Astrocyte (in vitro differentiated cells and primary cell): ENCODE data around the gene TBC1D5. TPM values are rescaled to one million over a fixed set of nuclear protein-coding genes. Genes with fewer than 3 reads are reported as not detected.
A peak's percentile ranks its signal among the peaks of the same experiment; 100 is the strongest.

Experiments used
- DNase-seq: peaks from one replicate; pipeline ENCODE4 v3.0.0-alpha.2; 2010; ENCODE audit warnings: low read depth
- FAIRE-seq: peaks from 2 replicates; lab custom pipeline; 2011; peaks lifted over from hg19 to GRCh38; lab: Jason Lieb, UNC
- H2AFZ ChIP-seq: 2 replicates; pipeline ENCODE4 v1.6.0; 2012; ENCODE audit warnings: low read depth, low read length, inconsistent platforms
- H3K27ac ChIP-seq: 2 replicates; pipeline ENCODE4 v1.5.1; 2011; ENCODE audit warnings: low read depth, low read length, inconsistent platforms
- H3K27me3 ChIP-seq: 2 replicates; pipeline ENCODE4 v1.6.0; 2011; ENCODE audit warnings: low read length, inconsistent platforms; ENCODE audit not compliant: insufficient read depth
- H3K36me3 ChIP-seq: 2 replicates; pipeline ENCODE4 v1.5.1; 2011; ENCODE audit warnings: low read length, inconsistent platforms; ENCODE audit not compliant: insufficient read depth
- H3K4me1 ChIP-seq: 2 replicates; pipeline ENCODE4 v1.5.1; 2011; ENCODE audit warnings: low read length, inconsistent platforms; ENCODE audit not compliant: insufficient read depth
- H3K4me2 ChIP-seq: 2 replicates; pipeline ENCODE4 v1.6.0; 2012; ENCODE audit warnings: low read length, inconsistent platforms
- H3K4me3 ChIP-seq: 2 replicates; pipeline ENCODE4 v1.5.1; 2011; ENCODE audit warnings: low read depth, mild to moderate bottlenecking, low read length, inconsistent platforms; ENCODE audit not compliant: insufficient read depth
- H3K79me2 ChIP-seq: 2 replicates; pipeline ENCODE4 v1.6.0; 2012; ENCODE audit warnings: mild to moderate bottlenecking, low read length, inconsistent platforms; ENCODE audit not compliant: insufficient read depth
- H3K9ac ChIP-seq: 2 replicates; pipeline ENCODE4 v1.6.0; 2012; ENCODE audit warnings: mild to moderate bottlenecking, low read length, inconsistent platforms
- H3K9me3 ChIP-seq: 2 replicates; pipeline ENCODE4 v1.5.1; 2012; ENCODE audit warnings: low read depth, mild to moderate bottlenecking, low read length, inconsistent platforms; ENCODE audit not compliant: insufficient read depth
- H4K20me1 ChIP-seq: 2 replicates; pipeline ENCODE4 v1.6.0; 2012; ENCODE audit warnings: low read length, inconsistent platforms; ENCODE audit not compliant: insufficient read depth
- H3K27ac Mint-ChIP-seq: one replicate; pipeline ENCODE4 v1.8.0; 2021; ENCODE audit warnings: mild to moderate bottlenecking, mixed read lengths; ENCODE audit not compliant: unreplicated experiment
- H3K27me3 Mint-ChIP-seq: one replicate; pipeline ENCODE4 v1.8.0; 2021; ENCODE audit warnings: low read depth, mixed read lengths; ENCODE audit not compliant: unreplicated experiment
- H3K36me3 Mint-ChIP-seq: one replicate; pipeline ENCODE4 v1.8.0; 2021; ENCODE audit warnings: low read depth, mixed read lengths; ENCODE audit not compliant: unreplicated experiment
- H3K4me1 Mint-ChIP-seq: one replicate; pipeline ENCODE4 v1.8.0; 2021; ENCODE audit warnings: low read depth, mixed read lengths; ENCODE audit not compliant: unreplicated experiment
- H3K4me3 Mint-ChIP-seq: one replicate; pipeline ENCODE4 v1.8.0; 2021; ENCODE audit warnings: mild to moderate bottlenecking, moderate library complexity, mixed read lengths; ENCODE audit not compliant: unreplicated experiment
- H3K9me3 Mint-ChIP-seq: one replicate; pipeline ENCODE4 v1.8.0; 2021; ENCODE audit warnings: mild to moderate bottlenecking, mixed read lengths; ENCODE audit not compliant: unreplicated experiment
- EZH2 ChIP-seq: IDR thresholded peaks from 2 replicates; pipeline ENCODE4 v1.6.1; 2012; ENCODE audit warnings: mild to moderate bottlenecking, low read length, inconsistent platforms; ENCODE audit not compliant: insufficient read depth
- total RNA-seq: library from RNA; stranded (reverse); gene quantifications from 2 replicates; pipeline ENCODE4 v1.2.1, GENCODE V29; 2021
- TF ChIP-seq, protein P1 (sequence below): IDR thresholded peaks from 2 replicates; pipeline ENCODE4 v1.5.1; 2011; ENCODE audit warnings: low read depth, mild to moderate bottlenecking, inconsistent platforms, low read length, moderate library complexity; ENCODE audit not compliant: insufficient read depth

Gene TBC1D5
- total RNA-seq, 1 donor from 2014 or later, result 23.0 TPM

- TF ChIP-seq EZH2, result no peak
- TF ChIP-seq, protein P1, sequence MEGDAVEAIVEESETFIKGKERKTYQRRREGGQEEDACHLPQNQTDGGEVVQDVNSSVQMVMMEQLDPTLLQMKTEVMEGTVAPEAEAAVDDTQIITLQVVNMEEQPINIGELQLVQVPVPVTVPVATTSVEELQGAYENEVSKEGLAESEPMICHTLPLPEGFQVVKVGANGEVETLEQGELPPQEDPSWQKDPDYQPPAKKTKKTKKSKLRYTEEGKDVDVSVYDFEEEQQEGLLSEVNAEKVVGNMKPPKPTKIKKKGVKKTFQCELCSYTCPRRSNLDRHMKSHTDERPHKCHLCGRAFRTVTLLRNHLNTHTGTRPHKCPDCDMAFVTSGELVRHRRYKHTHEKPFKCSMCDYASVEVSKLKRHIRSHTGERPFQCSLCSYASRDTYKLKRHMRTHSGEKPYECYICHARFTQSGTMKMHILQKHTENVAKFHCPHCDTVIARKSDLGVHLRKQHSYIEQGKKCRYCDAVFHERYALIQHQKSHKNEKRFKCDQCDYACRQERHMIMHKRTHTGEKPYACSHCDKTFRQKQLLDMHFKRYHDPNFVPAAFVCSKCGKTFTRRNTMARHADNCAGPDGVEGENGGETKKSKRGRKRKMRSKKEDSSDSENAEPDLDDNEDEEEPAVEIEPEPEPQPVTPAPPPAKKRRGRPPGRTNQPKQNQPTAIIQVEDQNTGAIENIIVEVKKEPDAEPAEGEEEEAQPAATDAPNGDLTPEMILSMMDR, result no peak
- Histone ChIP-seq H3K4me3 (no peak overlapping the region), H2AFZ (no peak overlapping the region), H3K27me3 (no peaks in the 10 kb centered on the region), H3K36me3 (no peaks in the 10 kb centered on the region), H3K79me2 (no peaks in the 10 kb centered on the region), H3K27ac (no peak overlapping the region), H3K4me1 (no peaks in the 10 kb centered on the region), H3K4me2 (no peak overlapping the region), H3K9ac (no peak overlapping the region), H3K9me3 (no peaks in the 10 kb centered on the region), H4K20me1 (no peaks in the 10 kb centered on the region)
- H3K36me3 Mint-ChIP-seq, result no peaks in the 10 kb centered on the region
- no peaks in the 10 kb centered on the region for H3K9me3 Mint-ChIP-seq
- DNase-seq (no peak), FAIRE-seq (no peak)
- peaks cover 3% of the 10 kb centered on the region for H3K4me1 Mint-ChIP-seq
- H3K4me3 Mint-ChIP-seq, result no peak overlapping the region
- H3K27ac Mint-ChIP-seq, result no peak overlapping the region
- H3K27me3 Mint-ChIP-seq, result no peaks in the 10 kb centered on the region
Measured at GRCh38 chr3:17501745-17502144, 240.7 kb downstream of the TBC1D5 start.

GRCh38 chr3:17500618-17501017, 241.8 kb downstream of the TBC1D5 start:
- Histone ChIP-seq H3K36me3 (no peaks in the 10 kb centered on the region), H2AFZ (no peak overlapping the region), H3K4me2 (no peak overlapping the region), H4K20me1 (no peaks in the 10 kb centered on the region), H3K27ac (no peak overlapping the region), H3K79me2 (no peaks in the 10 kb centered on the region), H3K9me3 (no peaks in the 10 kb centered on the region), H3K4me1 (no peaks in the 10 kb centered on the region), H3K27me3 (no peaks in the 10 kb centered on the region), H3K4me3 (no peak overlapping the region), H3K9ac (no peak overlapping the region)
- peak; percentile 30 for DNase-seq
- H3K27ac Mint-ChIP-seq, result no peak overlapping the region
- no peak for FAIRE-seq
- H3K4me1 Mint-ChIP-seq, result peaks cover 2% of the 10 kb centered on the region
- H3K27me3 Mint-ChIP-seq, result no peaks in the 10 kb centered on the region
- H3K36me3 Mint-ChIP-seq, result no peaks in the 10 kb centered on the region
- no peak overlapping the region for H3K4me3 Mint-ChIP-seq
- H3K9me3 Mint-ChIP-seq, result no peaks in the 10 kb centered on the region
- TF ChIP-seq, protein P1, result no peak
- TF ChIP-seq EZH2, result no peak

DNA sequence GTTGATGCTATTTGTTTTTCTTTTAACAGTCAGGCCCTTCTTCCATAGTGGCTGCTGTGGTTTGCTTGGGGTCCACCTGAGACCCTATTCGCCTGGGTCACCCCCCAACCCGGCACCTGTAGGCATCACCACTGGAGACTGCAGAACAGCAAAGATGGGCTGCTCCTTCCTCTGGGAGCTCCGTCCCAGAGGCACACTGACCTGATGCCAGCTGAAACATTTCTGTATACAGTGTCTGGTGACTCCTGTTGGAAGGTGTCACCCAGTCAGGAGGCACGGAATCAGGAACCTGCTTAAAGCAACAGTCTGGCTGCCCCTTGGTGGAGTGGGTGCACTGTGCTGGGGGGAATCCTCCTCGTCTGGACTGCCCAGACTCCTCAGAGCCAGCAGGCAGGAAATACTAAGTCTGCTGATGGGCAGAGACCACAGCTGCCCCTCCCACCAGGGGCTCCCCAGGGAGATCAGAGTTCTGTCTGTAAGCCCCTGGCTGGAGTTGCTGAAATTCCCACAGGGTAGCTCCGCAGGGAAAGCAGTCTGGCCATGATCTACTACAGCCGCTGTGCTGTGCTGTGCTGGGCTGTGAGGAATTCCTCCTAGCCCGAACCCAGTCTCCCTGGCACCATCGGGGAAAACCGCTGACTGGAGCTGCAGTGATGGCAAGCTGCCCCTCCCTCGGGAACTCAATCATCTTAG, 248.2 kb downstream of the TBC1D5 start:
- H3K4me3 ChIP-seq, result no peak overlapping the region
- H3K27ac ChIP-seq, result no peak overlapping the region
- TF ChIP-seq, protein P1, result no peak
- no peak for TF ChIP-seq EZH2
- H3K36me3 ChIP-seq, result no peaks in the 10 kb centered on the region
- H3K4me1 ChIP-seq, result peaks cover 6% of the 10 kb centered on the region
- Mint-ChIP-seq H3K27ac (no peak overlapping the region), H3K4me3 (no peak overlapping the region), H3K9me3 (peaks cover 9% of the 10 kb centered on the region), H3K27me3 (no peaks in the 10 kb centered on the region), H3K4me1 (peaks cover 5% of the 10 kb centered on the region), H3K36me3 (peaks cover 9% of the 10 kb centered on the region)
- DNase-seq (no peak), FAIRE-seq (no peak)
- no peaks in the 10 kb centered on the region for H3K27me3 ChIP-seq
- H4K20me1 ChIP-seq, result no peaks in the 10 kb centered on the region
- H3K9ac ChIP-seq, result no peak overlapping the region
- H3K4me2 ChIP-seq, result no peak overlapping the region
- H3K79me2 ChIP-seq, result no peaks in the 10 kb centered on the region
- no peaks in the 10 kb centered on the region for H3K9me3 ChIP-seq
- no peak overlapping the region for H2AFZ ChIP-seq
